Heart left ventricle (tissue), 13 donors: ENCODE results near the gene FLII.

Source experiments
- POLR2A ChIP-seq, 2 donors: fragments of 450-650 bp; IDR thresholded peaks; one replicate each; pipeline ENCODE4 v1.6.1; 2017; ENCODE audit warnings: antibody characterized with exemption in 2 of 2, mild to moderate bottlenecking in 2 of 2, moderate library complexity in 2 of 2
- TF ChIP-seq, protein P1 (sequence below), 12 donors: fragments of 200-600 bp; sonication (generic) in 4 of 12; IDR thresholded peaks; one replicate each; pipeline versions ENCODE4 v1.5.0 to v1.8.0; 2018 to 2022; ENCODE audit warnings: antibody characterized with exemption in 12 of 12, mild to moderate bottlenecking in 5 of 12
- donor health status: ischemic (EF 13 %, LVEDD 7.1; RV severe dilation, severe dysfunction).
- donor health status: DM: no; HTN: yes; CAD: no.
- donor health status: DM: no; HTN: no; CAD: no.
- donor health status: ischemic (EF 25% LVEDD 6.9; RV normal size, moderate dysfunction).
- donor health status: ischemic (EF 25% LVEDD 5.7; RV mildly dilated, moderate dysfunction).
- donor health status: ischemic (EF 35%, LVEDD 5.7; RV mildly dilated, moderate dysfunction).
- donor health status: nonischemic (EF 11% LVEDD 7.7; RV severe dilation, severe dysfunction).
- donor health status: DM: yes; HTN: yes; CAD: no.
- donor health status: PGD.
- donor health status: ischemic (EF 29% LVEDD 5.4; RV normal size, mild dysfunction).
- donor health status: nonischemic (EF 23%, LVEDD 6.1; RV moderate dilation, normal function).

- no peak for TF ChIP-seq POLR2A (IDR thresholded peaks at IDR 0.05)
- TF ChIP-seq, protein P1, sequence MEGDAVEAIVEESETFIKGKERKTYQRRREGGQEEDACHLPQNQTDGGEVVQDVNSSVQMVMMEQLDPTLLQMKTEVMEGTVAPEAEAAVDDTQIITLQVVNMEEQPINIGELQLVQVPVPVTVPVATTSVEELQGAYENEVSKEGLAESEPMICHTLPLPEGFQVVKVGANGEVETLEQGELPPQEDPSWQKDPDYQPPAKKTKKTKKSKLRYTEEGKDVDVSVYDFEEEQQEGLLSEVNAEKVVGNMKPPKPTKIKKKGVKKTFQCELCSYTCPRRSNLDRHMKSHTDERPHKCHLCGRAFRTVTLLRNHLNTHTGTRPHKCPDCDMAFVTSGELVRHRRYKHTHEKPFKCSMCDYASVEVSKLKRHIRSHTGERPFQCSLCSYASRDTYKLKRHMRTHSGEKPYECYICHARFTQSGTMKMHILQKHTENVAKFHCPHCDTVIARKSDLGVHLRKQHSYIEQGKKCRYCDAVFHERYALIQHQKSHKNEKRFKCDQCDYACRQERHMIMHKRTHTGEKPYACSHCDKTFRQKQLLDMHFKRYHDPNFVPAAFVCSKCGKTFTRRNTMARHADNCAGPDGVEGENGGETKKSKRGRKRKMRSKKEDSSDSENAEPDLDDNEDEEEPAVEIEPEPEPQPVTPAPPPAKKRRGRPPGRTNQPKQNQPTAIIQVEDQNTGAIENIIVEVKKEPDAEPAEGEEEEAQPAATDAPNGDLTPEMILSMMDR (IDR thresholded peaks at IDR 0.05): no peak
Observed at GRCh38 chr17:18229254-18229653, 29.3 kb downstream of the FLII start.
